GM23338 (cell line): ENCODE results near the gene KLHDC9. TPM values are rescaled to one million over a fixed set of nuclear protein-coding genes. Genes with fewer than 3 reads are reported as not detected.
A peak's percentile ranks its signal among the peaks of the same experiment; 100 is the strongest.

Experiments
- ATAC-seq: fragments of 200-7000 bp; cut with Tn5 transposase; 3 replicates; pipeline ENCODE4 v1.9.1; 2020
- DNase-seq: peaks from one replicate; pipeline ENCODE4 v3.0.0-alpha.2; 2015; ENCODE audit warnings: low spot score
- H2AFZ ChIP-seq: fragments of 200-600 bp; sonication (generic); 2 replicates; pipeline ENCODE4 v1.8.0; 2016; ENCODE audit warnings: antibody characterized with exemption, mild to moderate bottlenecking, moderate library complexity
- H3F3A ChIP-seq: fragments of 200-600 bp; sonication (generic); replicated peaks from 2 replicates; pipeline ENCODE4 v1.8.0; 2017; ENCODE audit warnings: antibody characterized with exemption, mixed run types, low read depth
- H3K27ac ChIP-seq: fragments of 200-600 bp; sonication (generic); 2 replicates; pipeline ENCODE4 v1.6.1; 2016; ENCODE audit warnings: low read depth
- H3K27me3 ChIP-seq: fragments of 200-600 bp; sonication (generic); 2 replicates; pipeline ENCODE4 v1.8.0; 2016; ENCODE audit warnings: mild to moderate bottlenecking, mixed run types, moderate library complexity; ENCODE audit not compliant: insufficient read depth
- H3K36me3 ChIP-seq: fragments of 200-600 bp; sonication (generic); 2 replicates; pipeline ENCODE4 v1.8.0; 2016; ENCODE audit warnings: mild to moderate bottlenecking; ENCODE audit not compliant: insufficient read depth
- H3K4me1 ChIP-seq: fragments of 200-600 bp; sonication (generic); 2 replicates; pipeline ENCODE4 v1.8.0; 2016; ENCODE audit warnings: mild to moderate bottlenecking, moderate library complexity; ENCODE audit not compliant: insufficient read depth
- H3K4me2 ChIP-seq: fragments of 200-600 bp; sonication (generic); 2 replicates; pipeline ENCODE4 v1.7.1; 2017; ENCODE audit warnings: mixed run types
- H3K4me3 ChIP-seq: fragments of 200-600 bp; sonication (generic); 2 replicates; pipeline ENCODE4 v1.6.1; 2016; ENCODE audit warnings: mixed run types
- H3K79me2 ChIP-seq: fragments of 200-600 bp; sonication (generic); replicated peaks from 2 replicates; pipeline ENCODE4 v1.8.0; 2017; ENCODE audit warnings: mild to moderate bottlenecking; ENCODE audit not compliant: insufficient read depth
- H3K9me2 ChIP-seq: fragments of 200-600 bp; sonication (generic); 2 replicates; pipeline ENCODE4 v1.8.0; 2017; ENCODE audit not compliant: insufficient read depth
- H4K20me1 ChIP-seq: fragments of 200-600 bp; sonication (generic); replicated peaks from 2 replicates; pipeline ENCODE4 v1.8.0; 2017; ENCODE audit warnings: mild to moderate bottlenecking; ENCODE audit not compliant: insufficient read depth
- H3K27ac Mint-ChIP-seq: 2 replicates; pipeline ENCODE4 v1.8.0; 2020; ENCODE audit warnings: inconsistent platforms, mild to moderate bottlenecking, moderate library complexity, mixed read lengths
- H3K27me3 Mint-ChIP-seq: 3 replicates; pipeline ENCODE4 v1.8.0; 2022; ENCODE audit warnings: low read depth, mild to moderate bottlenecking, moderate library complexity, mixed read lengths, inconsistent platforms; ENCODE audit not compliant: insufficient read depth, poor library complexity
- H3K36me3 Mint-ChIP-seq: 3 replicates; pipeline ENCODE4 v1.8.0; 2021; ENCODE audit warnings: low read depth, mild to moderate bottlenecking, inconsistent platforms, moderate library complexity, mixed read lengths
- H3K4me1 Mint-ChIP-seq: 3 replicates; pipeline ENCODE4 v1.8.0; 2020; ENCODE audit warnings: mild to moderate bottlenecking, inconsistent platforms, mixed read lengths
- H3K4me3 Mint-ChIP-seq: 3 replicates; pipeline ENCODE4 v1.8.0; 2021; ENCODE audit warnings: moderate library complexity, mild to moderate bottlenecking, inconsistent platforms, mixed read lengths
- H3K9me3 Mint-ChIP-seq: 3 replicates; pipeline ENCODE4 v1.8.0; 2020; ENCODE audit warnings: moderate library complexity, mild to moderate bottlenecking, inconsistent platforms, mixed read lengths
- CREB1 ChIP-seq: fragments of 250-450 bp; sonication (Bioruptor Pico); IDR thresholded peaks from 2 replicates; pipeline ENCODE4 v1.5.0; 2020; ENCODE audit warnings: low read depth, mild to moderate bottlenecking, moderate library complexity
- ETS1 ChIP-seq: IDR thresholded peaks from 2 replicates; pipeline ENCODE4 v1.6.1; 2016; ENCODE audit warnings: antibody characterized with exemption
- EZH2 ChIP-seq: fragments of 200-600 bp; sonication (generic); IDR thresholded peaks from one replicate; pipeline ENCODE4 v1.8.0; 2017; ENCODE audit warnings: antibody characterized with exemption, mild to moderate bottlenecking, low read depth; ENCODE audit not compliant: unreplicated experiment
- EZH2phosphoT487 ChIP-seq: fragments of 200-600 bp; sonication (generic); IDR thresholded peaks from one replicate; pipeline ENCODE4 v1.8.1; 2018; ENCODE audit warnings: antibody characterized with exemption; ENCODE audit not compliant: unreplicated experiment
- JUNB ChIP-seq: IDR thresholded peaks from one replicate; pipeline ENCODE4 v1.6.1; 2016; ENCODE audit warnings: antibody characterized with exemption; ENCODE audit not compliant: unreplicated experiment
- POLR2AphosphoS5 ChIP-seq: IDR thresholded peaks from 2 replicates; pipeline ENCODE4 v1.6.1; 2016; ENCODE audit warnings: antibody characterized with exemption, low read depth
- polyA plus RNA-seq: library from polyadenylated mRNA; unstranded; fragments of >200 nt; fragmentation: Nextera tagmentation; extraction: Ambion mirVana; gene quantifications from 2 replicates; pipeline ENCODE4 v1.2.1, GENCODE V29; 2016
- total RNA-seq: library from RNA; depleted of rRNA; stranded (reverse); fragments of >200 nt; shearing (Covaris generic); gene quantifications from 2 replicates; pipeline ENCODE4 v1.2.3, GENCODE V29; 2014
- TF ChIP-seq, protein P1 (sequence below): fragments of 250-450 bp; sonication (Bioruptor Pico); IDR thresholded peaks from 2 replicates; pipeline ENCODE4 v1.5.0; 2020; ENCODE audit warnings: mild to moderate bottlenecking, moderate library complexity

Gene KLHDC9
- total and polyA plus RNA-seq, 2 experiments from 2014 or later, result 5.6 to 6.6 TPM

- no peaks in the 10 kb centered on the region for H4K20me1 ChIP-seq
- H3K27me3 Mint-ChIP-seq, result peaks cover 16% of the 10 kb centered on the region
- H3F3A ChIP-seq, result peaks cover 5% of the 10 kb centered on the region; the same call in 1 of the 2 replicates
- no peak overlapping the region; the same call in 1 of the 2 replicates for H3K4me2 ChIP-seq
- H3K4me1 ChIP-seq, result peaks cover 8% of the 10 kb centered on the region; the same call in 1 of the 2 replicates
- H2AFZ ChIP-seq, result peak overlapping the region; percentile 92
- no peaks in the 10 kb centered on the region for H3K36me3 ChIP-seq
- no peaks in the 10 kb centered on the region for H3K79me2 ChIP-seq
- no peaks in the 10 kb centered on the region for H3K27me3 ChIP-seq
- H3K27ac Mint-ChIP-seq, result no peak overlapping the region
- no peak overlapping the region for H3K27ac ChIP-seq
- no peak overlapping the region; the same call in 2 of the 3 replicates for H3K4me3 Mint-ChIP-seq
- ATAC-seq (no peak), DNase-seq (no peak)
- no peaks in the 10 kb centered on the region; the same call in 1 of the 2 replicates for H3K9me2 ChIP-seq
- no peaks in the 10 kb centered on the region; the same call in 2 of the 3 replicates for H3K9me3 Mint-ChIP-seq
- H3K4me1 Mint-ChIP-seq, result peaks cover 12% of the 10 kb centered on the region
- TF ChIP-seq, protein P1, sequence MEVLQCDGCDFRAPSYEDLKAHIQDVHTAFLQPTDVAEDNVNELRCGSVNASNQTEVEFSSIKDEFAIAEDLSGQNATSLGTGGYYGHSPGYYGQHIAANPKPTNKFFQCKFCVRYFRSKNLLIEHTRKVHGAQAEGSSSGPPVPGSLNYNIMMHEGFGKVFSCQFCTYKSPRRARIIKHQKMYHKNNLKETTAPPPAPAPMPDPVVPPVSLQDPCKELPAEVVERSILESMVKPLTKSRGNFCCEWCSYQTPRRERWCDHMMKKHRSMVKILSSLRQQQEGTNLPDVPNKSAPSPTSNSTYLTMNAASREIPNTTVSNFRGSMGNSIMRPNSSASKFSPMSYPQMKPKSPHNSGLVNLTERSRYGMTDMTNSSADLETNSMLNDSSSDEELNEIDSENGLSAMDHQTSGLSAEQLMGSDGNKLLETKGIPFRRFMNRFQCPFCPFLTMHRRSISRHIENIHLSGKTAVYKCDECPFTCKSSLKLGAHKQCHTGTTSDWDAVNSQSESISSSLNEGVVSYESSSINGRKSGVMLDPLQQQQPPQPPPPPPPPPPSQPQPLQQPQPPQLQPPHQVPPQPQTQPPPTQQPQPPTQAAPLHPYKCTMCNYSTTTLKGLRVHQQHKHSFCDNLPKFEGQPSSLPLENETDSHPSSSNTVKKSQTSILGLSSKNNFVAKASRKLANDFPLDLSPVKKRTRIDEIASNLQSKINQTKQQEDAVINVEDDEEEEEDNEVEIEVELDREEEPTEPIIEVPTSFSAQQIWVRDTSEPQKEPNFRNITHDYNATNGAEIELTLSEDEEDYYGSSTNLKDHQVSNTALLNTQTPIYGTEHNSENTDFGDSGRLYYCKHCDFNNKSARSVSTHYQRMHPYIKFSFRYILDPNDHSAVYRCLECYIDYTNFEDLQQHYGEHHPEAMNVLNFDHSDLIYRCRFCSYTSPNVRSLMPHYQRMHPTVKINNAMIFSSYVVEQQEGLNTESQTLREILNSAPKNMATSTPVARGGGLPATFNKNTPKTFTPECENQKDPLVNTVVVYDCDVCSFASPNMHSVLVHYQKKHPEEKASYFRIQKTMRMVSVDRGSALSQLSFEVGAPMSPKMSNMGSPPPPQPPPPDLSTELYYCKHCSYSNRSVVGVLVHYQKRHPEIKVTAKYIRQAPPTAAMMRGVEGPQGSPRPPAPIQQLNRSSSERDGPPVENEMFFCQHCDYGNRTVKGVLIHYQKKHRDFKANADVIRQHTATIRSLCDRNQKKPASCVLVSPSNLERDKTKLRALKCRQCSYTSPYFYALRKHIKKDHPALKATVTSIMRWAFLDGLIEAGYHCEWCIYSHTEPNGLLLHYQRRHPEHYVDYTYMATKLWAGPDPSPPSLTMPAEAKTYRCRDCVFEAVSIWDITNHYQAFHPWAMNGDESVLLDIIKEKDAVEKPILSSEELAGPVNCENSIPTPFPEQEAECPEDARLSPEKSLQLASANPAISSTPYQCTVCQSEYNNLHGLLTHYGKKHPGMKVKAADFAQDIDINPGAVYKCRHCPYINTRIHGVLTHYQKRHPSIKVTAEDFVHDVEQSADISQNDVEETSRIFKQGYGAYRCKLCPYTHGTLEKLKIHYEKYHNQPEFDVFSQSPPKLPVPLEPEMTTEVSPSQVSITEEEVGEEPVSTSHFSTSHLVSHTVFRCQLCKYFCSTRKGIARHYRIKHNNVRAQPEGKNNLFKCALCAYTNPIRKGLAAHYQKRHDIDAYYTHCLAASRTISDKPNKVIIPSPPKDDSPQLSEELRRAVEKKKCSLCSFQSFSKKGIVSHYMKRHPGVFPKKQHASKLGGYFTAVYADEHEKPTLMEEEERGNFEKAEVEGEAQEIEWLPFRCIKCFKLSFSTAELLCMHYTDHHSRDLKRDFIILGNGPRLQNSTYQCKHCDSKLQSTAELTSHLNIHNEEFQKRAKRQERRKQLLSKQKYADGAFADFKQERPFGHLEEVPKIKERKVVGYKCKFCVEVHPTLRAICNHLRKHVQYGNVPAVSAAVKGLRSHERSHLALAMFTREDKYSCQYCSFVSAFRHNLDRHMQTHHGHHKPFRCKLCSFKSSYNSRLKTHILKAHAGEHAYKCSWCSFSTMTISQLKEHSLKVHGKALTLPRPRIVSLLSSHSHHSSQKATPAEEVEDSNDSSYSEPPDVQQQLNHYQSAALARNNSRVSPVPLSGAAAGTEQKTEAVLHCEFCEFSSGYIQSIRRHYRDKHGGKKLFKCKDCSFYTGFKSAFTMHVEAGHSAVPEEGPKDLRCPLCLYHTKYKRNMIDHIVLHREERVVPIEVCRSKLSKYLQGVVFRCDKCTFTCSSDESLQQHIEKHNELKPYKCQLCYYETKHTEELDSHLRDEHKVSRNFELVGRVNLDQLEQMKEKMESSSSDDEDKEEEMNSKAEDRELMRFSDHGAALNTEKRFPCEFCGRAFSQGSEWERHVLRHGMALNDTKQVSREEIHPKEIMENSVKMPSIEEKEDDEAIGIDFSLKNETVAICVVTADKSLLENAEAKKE, result no peak
- TF ChIP-seq POLR2AphosphoS5, result no peak
- no peak for TF ChIP-seq ETS1
- no peak for TF ChIP-seq EZH2phosphoT487
- TF ChIP-seq EZH2, result no peak
- no peak for TF ChIP-seq CREB1
- TF ChIP-seq JUNB, result no peak
- H3K36me3 Mint-ChIP-seq, result no peaks in the 10 kb centered on the region; the same call in 2 of the 3 replicates
- H3K4me3 ChIP-seq, result no peak overlapping the region
These were observed 17.4 kb upstream of the KLHDC9 start for GRCh38 chr1:161080441-161081405.
